ENCODE results near the gene TRABD2B. TPM values are rescaled to one million over a fixed set of nuclear protein-coding genes. Genes with fewer than 3 reads are reported as not detected.

Gene TRABD2B
- total and polyA plus RNA-seq, 2 of the 4 experiments (the other 2 are of a cell fraction): not detected

DNA sequence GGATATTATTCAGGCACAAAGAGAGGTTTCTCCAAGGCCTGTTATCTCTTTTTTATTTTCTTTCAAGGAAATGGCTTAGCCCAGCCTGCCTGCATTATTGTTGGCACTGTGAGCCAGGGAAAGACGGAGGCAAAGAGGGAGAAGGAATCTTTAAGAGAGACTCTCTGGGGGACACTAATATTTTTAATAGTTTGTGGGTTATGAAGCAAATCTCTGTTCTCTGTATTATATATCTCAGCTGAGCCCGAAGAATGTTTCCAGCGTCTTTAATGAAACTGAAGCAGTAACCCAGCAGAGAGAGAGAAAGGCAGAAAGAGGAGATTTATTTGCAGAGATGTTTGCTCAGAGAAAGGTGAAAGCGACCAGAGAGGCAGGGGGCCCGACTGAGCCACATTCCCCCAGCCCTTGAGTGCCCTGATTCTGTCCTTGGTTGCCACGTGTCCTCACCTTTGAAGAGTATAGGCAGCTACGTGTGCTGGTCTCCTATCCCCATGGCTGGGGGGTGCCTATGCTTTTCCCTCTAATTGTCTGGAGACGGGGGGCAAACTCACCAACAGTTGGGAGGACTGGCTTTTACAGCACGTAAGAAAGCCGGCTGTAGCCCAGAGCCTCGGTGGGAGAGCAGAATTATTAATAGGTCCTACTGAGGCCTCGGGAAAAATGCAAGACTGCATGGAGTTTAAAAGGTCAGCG is 166.4 kb downstream of the TRABD2B start:
- Histone ChIP-seq H4K91ac (ENCODE audit: insufficient read depth, low read depth, low read length) (no peak overlapping the region), H3K27ac (ENCODE audit: insufficient read depth, low read length) (no peak overlapping the region), H3K9me3 (ENCODE audit: control insufficient read depth, insufficient read depth, low read length) (no peaks in the 10 kb centered on the region), H4K8ac (ENCODE audit: low read depth in 2 of 2, low read length in 2 of 2) (no peak overlapping the region), H3K56ac (ENCODE audit: extremely low read depth, insufficient read depth, low read length) (no peak overlapping the region), H3K9me1 (ENCODE audit: insufficient read depth, low read length) (no peaks in the 10 kb centered on the region), H3K4me3 (ENCODE audit: insufficient read depth, low read depth, low read length) (no peak overlapping the region), H2BK120ac (ENCODE audit: low read depth, low read length) (no peak overlapping the region), H4K20me1 (ENCODE audit: insufficient read depth, low read length) (no peaks in the 10 kb centered on the region), H2BK15ac (ENCODE audit: low read depth, low read length) (no peak overlapping the region), H4K5ac (ENCODE audit: low read depth, low read length) (no peak overlapping the region), H2BK5ac (ENCODE audit: low read depth, low read length, poor library complexity, severe bottlenecking) (no peak overlapping the region), H3K27me3 (ENCODE audit: control insufficient read depth, insufficient read depth, low read length) (no peaks in the 10 kb centered on the region), H2AFZ (replicated peaks; ENCODE audit: low read length, poor library complexity) (no peak overlapping the region), H3K36me3 (ENCODE audit: control insufficient read depth, insufficient read depth, low read length) (no peaks in the 10 kb centered on the region), H3K18ac (ENCODE audit: low read depth, low read length) (no peak overlapping the region), H3K4me1 (ENCODE audit: control insufficient read depth, insufficient read depth, low read length) (no peaks in the 10 kb centered on the region), H3K23ac (ENCODE audit: low read depth, low read length) (no peak overlapping the region), H2AK5ac (ENCODE audit: low read depth, low read length) (no peak overlapping the region), H3K14ac (replicated peaks; ENCODE audit: low read depth, low read length) (no peak overlapping the region), H3K79me1 (ENCODE audit: low read depth in 1 of 2, low read length in 2 of 2) (no peaks in the 10 kb centered on the region), H2BK20ac (ENCODE audit: low read depth, low read length) (no peak overlapping the region), H3K4me2 (ENCODE audit: low read depth, low read length) (no peak overlapping the region), H2AK9ac (replicated peaks; ENCODE audit: low read depth, low read length, poor library complexity) (no peak overlapping the region), H3K9ac (ENCODE audit: low read depth, low read length) (no peak overlapping the region), H3K4ac (ENCODE audit: low read depth, low read length) (no peak overlapping the region)
- intact Hi-C loops (cut with micrococcal nuclease): no loop called here
- ATAC-seq (ENCODE audit: low read depth): no peak
- CTCF ChIA-PET: no interaction called here
- TF ChIP-seq RAD21 (IDR thresholded peaks at IDR 0.05; ENCODE audit: low read length) (no peak), SMC3 (IDR thresholded peaks at IDR 0.05; ENCODE audit: low read depth, low read length) (no peak), NFE2L2 (IDR thresholded peaks at IDR 0.05; ENCODE audit: low read depth, low read length) (no peak)
- TF ChIP-seq, protein P1, sequence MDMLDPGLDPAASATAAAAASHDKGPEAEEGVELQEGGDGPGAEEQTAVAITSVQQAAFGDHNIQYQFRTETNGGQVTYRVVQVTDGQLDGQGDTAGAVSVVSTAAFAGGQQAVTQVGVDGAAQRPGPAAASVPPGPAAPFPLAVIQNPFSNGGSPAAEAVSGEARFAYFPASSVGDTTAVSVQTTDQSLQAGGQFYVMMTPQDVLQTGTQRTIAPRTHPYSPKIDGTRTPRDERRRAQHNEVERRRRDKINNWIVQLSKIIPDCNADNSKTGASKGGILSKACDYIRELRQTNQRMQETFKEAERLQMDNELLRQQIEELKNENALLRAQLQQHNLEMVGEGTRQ (IDR thresholded peaks at IDR 0.05; ENCODE audit: low read depth, low read length): no peak
- TF ChIP-seq, protein P2, sequence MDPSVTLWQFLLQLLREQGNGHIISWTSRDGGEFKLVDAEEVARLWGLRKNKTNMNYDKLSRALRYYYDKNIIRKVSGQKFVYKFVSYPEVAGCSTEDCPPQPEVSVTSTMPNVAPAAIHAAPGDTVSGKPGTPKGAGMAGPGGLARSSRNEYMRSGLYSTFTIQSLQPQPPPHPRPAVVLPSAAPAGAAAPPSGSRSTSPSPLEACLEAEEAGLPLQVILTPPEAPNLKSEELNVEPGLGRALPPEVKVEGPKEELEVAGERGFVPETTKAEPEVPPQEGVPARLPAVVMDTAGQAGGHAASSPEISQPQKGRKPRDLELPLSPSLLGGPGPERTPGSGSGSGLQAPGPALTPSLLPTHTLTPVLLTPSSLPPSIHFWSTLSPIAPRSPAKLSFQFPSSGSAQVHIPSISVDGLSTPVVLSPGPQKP (IDR thresholded peaks at IDR 0.05; ENCODE audit: borderline replicate concordance, low read depth, low read length): no peak
- dilution Hi-C loops (cut with HindIII; ENCODE audit: low sequenced_read_pairs, unreplicated experiment): no loop called here
- in situ Hi-C loops (cut with MboI; ENCODE audit: low sequenced_read_pairs): no loop called here
- DNase-seq: no peak
- POLR2A ChIA-PET (ENCODE audit: unreplicated experiment): no interaction called here
- no TSS peak for BruUV-seq (replicated peaks)
- 13% methylated on average over 5 of the region's 13 CpGs; no CpG with 5 or more reads in 1 of the 2 experiments for WGBS, 2 experiments (ENCODE audit: extremely low coverage in 2 of 2, insufficient read length in 1 of 2)
